Immature natural killer cell (primary cell): Measurements from ENCODE around the gene MYO5B. TPM values are rescaled to one million over a fixed set of nuclear protein-coding genes. Genes with fewer than 3 reads are reported as not detected.
"Not testable (repeated sequence)": the region's sequence is repeated elsewhere in the genome, so short reads cannot be mapped to it uniquely, and the experiment has no call there.

ENCODE experiments used
- DNase-seq, 3 donors: peaks; one replicate each; pipeline ENCODE4 v3.0.0; 2022; ENCODE audit warnings: mixed read lengths in 1 of 3
- H3K27ac Mint-ChIP-seq, 6 donors: one replicate each; pipeline ENCODE4 v1.8.0; 2020; ENCODE audit warnings: mixed read lengths in 6 of 6, mild to moderate bottlenecking in 5 of 6, inconsistent platforms in 4 of 6, moderate library complexity in 3 of 6
- H3K27me3 Mint-ChIP-seq, 3 donors: one replicate each; pipeline ENCODE4 v1.8.0; 2020 to 2021; ENCODE audit warnings: low read depth in 3 of 3, mild to moderate bottlenecking in 3 of 3, mixed read lengths in 3 of 3, moderate library complexity in 3 of 3, inconsistent platforms in 1 of 3
- H3K36me3 Mint-ChIP-seq, 3 donors: one replicate each; pipeline ENCODE4 v1.8.0; 2020; ENCODE audit warnings: mixed read lengths in 3 of 3, inconsistent platforms in 2 of 3, mild to moderate bottlenecking in 2 of 3
- H3K4me1 Mint-ChIP-seq, 2 donors: one replicate each; pipeline ENCODE4 v1.8.0; 2020; ENCODE audit warnings: inconsistent platforms in 2 of 2, mild to moderate bottlenecking in 2 of 2, mixed read lengths in 2 of 2, moderate library complexity in 1 of 2
- H3K4me3 Mint-ChIP-seq, 5 donors: one replicate each; pipeline ENCODE4 v1.8.0; 2020; ENCODE audit warnings: mild to moderate bottlenecking in 5 of 5, mixed read lengths in 5 of 5, inconsistent platforms in 3 of 5, moderate library complexity in 3 of 5
- H3K9me3 Mint-ChIP-seq, 6 donors: one replicate each; pipeline ENCODE4 v1.8.0; 2020; ENCODE audit warnings: mild to moderate bottlenecking in 6 of 6, mixed read lengths in 6 of 6, inconsistent platforms in 4 of 6, moderate library complexity in 3 of 6
- polyA plus RNA-seq, 3 donors: library from polyadenylated mRNA; unstranded; fragments of 300-500 nt; fragmentation: Illumina TruSeq; gene quantifications; one replicate each; pipeline ENCODE4 v1.2.3, GENCODE V29; 2021

The MYO5B gene
- polyA plus RNA-seq, 3 donors from 2014 or later, result 0.04 TPM; not detected in 2

DNA sequence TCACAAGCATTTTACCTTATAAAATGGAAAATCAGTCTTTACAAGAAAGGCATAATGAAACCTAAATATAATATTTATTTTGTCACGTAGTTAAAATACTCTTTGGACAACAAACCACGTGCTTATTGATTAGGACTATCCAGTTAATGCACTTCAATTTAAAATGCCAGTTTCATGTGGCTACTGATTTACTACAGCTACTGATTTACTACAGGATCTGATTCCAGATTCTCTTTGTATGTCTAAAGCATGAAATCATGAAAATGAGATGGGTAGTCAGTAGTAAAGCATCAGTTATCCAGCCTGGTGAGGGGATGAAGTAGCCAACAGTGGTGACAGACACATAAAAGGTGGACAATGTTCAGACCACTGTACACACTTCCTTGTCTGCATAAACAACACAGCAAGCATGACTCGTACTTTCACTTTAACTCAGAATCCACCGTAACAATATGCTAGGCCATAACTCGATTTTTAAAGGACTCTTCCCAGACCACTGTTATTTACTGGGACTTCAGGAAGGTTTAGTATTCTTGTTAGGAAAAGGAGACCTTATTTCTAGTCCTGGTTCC, 406.5 kb downstream of the MYO5B start:
- H3K27ac Mint-ChIP-seq, result peak overlapping the region; percentile 88 to 95 (median 92)
- peaks cover 20 to 32% (median 32%) of the 10 kb centered on the region in 3 donors for H3K36me3 Mint-ChIP-seq
- H3K4me1 Mint-ChIP-seq, result peaks cover 57 to 70% of the 10 kb centered on the region in 2 donors
- peak overlapping the region; percentile 70 to 84 (median 81) for H3K4me3 Mint-ChIP-seq
- DNase-seq, result peak in 2 of 3 donors; percentile 24 to 28
- H3K9me3 Mint-ChIP-seq, result no peaks in the 10 kb centered on the region
- H3K27me3 Mint-ChIP-seq, result peaks cover 0 to 2% (median 0%) of the 10 kb centered on the region in 3 donors

DNA sequence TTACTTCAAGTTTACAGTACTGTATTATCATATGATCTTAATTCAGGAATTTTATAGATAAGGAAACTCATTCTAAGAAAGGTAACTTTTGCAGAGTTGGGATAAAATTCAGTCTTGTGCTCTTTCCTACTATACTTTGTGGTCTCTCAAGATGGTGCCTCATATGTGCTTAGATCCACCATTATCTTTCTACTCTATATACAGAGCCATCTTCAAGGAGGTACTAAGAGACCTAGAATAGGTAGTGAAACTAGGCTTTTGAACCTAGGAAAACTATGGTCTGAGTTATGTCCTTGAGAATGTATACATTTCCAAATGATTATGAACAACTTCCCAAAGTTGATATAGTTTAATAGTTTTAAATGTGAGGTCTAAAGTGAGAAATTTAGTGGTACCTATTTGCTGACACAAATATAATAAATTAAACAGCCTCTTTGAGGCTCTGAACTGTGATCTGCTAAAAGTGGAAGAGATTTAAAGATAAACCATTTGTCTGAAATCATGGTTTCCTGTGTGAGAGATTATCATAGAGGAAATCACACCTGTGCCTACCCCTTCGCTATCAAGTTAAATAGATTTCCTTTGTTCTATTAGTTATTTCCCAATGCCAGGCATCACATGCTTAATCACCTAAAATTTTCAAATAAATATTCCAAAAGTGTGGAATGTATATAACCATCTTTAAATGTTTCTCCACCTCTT, 408.8 kb downstream of the MYO5B start:
- peak overlapping the region; percentile 37 to 81 (median 69) for H3K4me3 Mint-ChIP-seq
- H3K4me1 Mint-ChIP-seq, result peaks cover 63 to 88% of the 10 kb centered on the region in 2 donors
- peak overlapping the region; percentile 8 to 87 (median 82) for H3K27ac Mint-ChIP-seq
- H3K9me3 Mint-ChIP-seq, result no peaks in the 10 kb centered on the region
- peaks cover 0 to 3% (median 0%) of the 10 kb centered on the region in 3 donors for H3K27me3 Mint-ChIP-seq
- DNase-seq, result peak; percentile 36 to 54 (median 50)
- H3K36me3 Mint-ChIP-seq, result peaks cover 26 to 30% (median 26%) of the 10 kb centered on the region in 3 donors

DNA sequence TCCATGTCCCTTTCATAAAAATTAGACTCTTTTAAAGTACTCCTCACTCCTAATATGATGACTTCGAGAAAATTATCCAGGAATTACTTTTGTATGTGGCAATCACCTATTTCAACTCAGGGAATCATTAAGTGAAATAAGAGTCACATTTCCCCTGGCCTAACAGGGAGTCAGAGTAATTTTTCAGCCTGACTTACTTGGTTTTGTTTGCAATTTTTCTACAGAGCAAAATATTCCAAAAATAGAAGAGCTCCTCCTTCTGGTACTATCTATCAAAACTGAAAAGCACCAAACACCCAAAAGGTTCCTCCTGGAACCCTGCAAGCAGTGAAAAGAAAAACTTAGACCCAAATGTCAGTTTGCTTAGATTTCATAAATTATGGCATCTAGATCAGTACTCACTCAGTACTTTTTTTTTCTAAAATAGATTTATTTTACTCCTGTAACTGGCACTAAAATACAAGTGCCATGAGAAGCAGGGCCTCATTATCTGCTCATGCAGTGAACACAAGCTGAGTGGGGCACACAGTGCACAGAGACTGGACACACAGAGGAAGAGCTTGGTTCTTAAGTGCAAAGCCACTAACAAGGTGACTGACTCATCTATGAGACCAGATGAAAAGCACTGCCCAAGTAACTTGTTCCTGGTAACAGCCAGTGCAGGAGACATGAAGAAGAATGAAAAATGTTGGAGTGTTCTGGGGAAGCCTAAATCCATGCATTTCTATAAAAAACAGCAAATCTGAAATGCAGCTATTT, 410.3 kb downstream of the MYO5B start:
- Mint-ChIP-seq H3K36me3 (peaks cover 24 to 28% (median 27%) of the 10 kb centered on the region in 3 donors), H3K9me3 (no peaks in the 10 kb centered on the region), H3K4me1 (peaks cover 62 to 92% of the 10 kb centered on the region in 2 donors), H3K4me3 (peak overlapping the region; percentile 44 to 76 (median 69)), H3K27me3 (peaks cover 0 to 5% (median 0%) of the 10 kb centered on the region in 3 donors), H3K27ac (peak overlapping the region; percentile 69 to 85 (median 81))
- peak in 2 of 3 donors; percentile 20 to 21 for DNase-seq

- Mint-ChIP-seq H3K36me3 (peaks cover 24 to 37% (median 35%) of the 10 kb centered on the region in 3 donors), H3K4me1 (peaks cover 53 to 82% of the 10 kb centered on the region in 2 donors), H3K27ac (peak overlapping the region; percentile 74 to 85 (median 84)), H3K4me3 (peak overlapping the region; percentile 57 to 73 (median 69))
- DNase-seq, H3K27me3 Mint-ChIP-seq, H3K9me3 Mint-ChIP-seq: not testable (repeated sequence)
Measured at GRCh38 chr18:49783631-49784030, 411.3 kb downstream of the MYO5B start.

DNA sequence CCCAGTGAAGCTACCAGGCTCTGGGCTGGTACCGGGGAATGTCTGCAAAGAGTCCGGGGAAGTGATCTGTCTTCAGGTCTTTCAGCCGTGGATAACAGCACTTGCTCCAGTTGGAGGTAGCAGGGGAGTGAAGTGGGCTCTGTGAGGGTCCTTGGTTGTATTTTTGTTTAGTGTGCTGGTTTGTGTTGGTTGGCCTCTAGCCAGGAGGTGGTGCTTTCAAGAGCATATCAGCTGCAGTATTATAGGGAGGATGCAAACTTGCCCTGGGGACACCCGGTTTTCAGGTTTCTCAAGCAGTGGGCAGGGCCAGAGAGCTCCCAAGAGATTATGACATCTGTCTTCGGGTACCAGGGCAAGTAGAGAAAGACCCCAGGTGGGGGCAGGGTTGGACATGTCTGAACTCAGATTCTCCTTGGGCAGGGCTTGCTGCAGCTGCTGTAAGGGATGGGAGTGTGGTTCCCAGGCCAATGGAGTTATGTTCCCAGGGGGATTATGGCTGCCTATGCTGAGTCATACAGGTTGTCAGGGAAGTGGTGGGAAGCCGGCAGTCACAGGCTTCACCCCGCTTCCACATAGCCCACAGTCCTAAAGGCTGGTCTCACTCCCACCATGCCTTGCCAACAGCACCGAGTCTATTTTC, 416.0 kb downstream of the MYO5B start:
- Mint-ChIP-seq H3K9me3 (peaks cover 5 to 17% (median 9%) of the 10 kb centered on the region in 6 donors), H3K4me3 (no peak overlapping the region), H3K4me1 (peaks cover 12 to 35% of the 10 kb centered on the region in 2 donors), H3K27ac (peak overlapping the region in 1 of 6 donors; percentile 34), H3K27me3 (peaks cover 0 to 7% (median 3%) of the 10 kb centered on the region in 3 donors), H3K36me3 (peaks cover 40 to 52% (median 49%) of the 10 kb centered on the region in 3 donors)
- no peak for DNase-seq

Other genes with a start within 250 kb of the MYO5B start
- under 1 TPM in 2 of 3 donors, not detected in 1; 0.17 to 0.34 TPM for gene CFAP53, start 71.3 kb upstream of the MYO5B start, polyA plus RNA-seq
- 10 to 100 TPM; 18.7 to 41.4 (median 21.6) TPM for gene MBD1, start 86.4 kb upstream of the MYO5B start, polyA plus RNA-seq
- 10 to 100 TPM; 37.5 to 71.3 (median 52.0) TPM for gene CXXC1, start 92.5 kb upstream of the MYO5B start, polyA plus RNA-seq
- 1 to 10 TPM in 2 of 3 donors, under 1 TPM in 1; 0.47 to 1.4 (median 1.2) TPM for gene SKA1, start 179.9 kb upstream of the MYO5B start, polyA plus RNA-seq